Adrenal gland (tissue), 5 donors: ENCODE results near the gene ATP6V1F.

ENCODE experiments used
- POLR2A ChIP-seq, 2 donors: fragments of 450-650 bp; IDR thresholded peaks; one replicate each; pipeline ENCODE4 v1.6.1; 2017; ENCODE audit warnings: antibody characterized with exemption in 2 of 2, mild to moderate bottlenecking in 2 of 2, moderate library complexity in 1 of 2
- TF ChIP-seq, protein P1 (sequence below), 6 experiments: fragments of 450-650 bp in 4 of 6; fragments of 200-600 bp in 2 of 6; sonication (generic) in 1 of 6; IDR thresholded peaks; 1 replicate in 5 of 6; 2 replicates in 1 of 6; pipeline versions ENCODE4 v1.5.1 to v1.8.0; 2016 to 2021; ENCODE audit warnings: antibody characterized with exemption in 6 of 6, mild to moderate bottlenecking in 2 of 6, moderate library complexity in 1 of 6
- donor health status: DM: no; HTN: no; CAD: no.

DNA sequence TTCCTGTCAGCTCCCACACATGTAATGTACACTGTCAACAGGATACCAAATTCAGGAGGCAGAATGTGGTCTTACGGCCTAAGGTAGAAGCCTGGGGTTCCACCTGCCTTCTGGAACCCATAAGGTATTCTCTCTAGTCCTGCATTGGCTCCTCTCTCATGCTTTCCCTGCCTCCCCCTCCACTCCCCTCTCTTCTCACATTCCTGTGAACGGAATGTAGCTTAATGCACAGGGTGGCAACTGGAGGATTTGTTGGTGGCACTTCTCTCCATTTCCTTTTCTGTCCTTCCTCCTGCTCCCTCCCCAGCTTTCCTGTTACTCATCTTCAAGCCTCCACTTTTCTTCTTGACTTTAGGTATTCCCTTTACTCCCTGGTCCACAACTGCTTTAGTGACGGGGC is 44.0 kb upstream of the ATP6V1F start:
- no peak for TF ChIP-seq POLR2A (IDR thresholded peaks at IDR 0.05)
- TF ChIP-seq, protein P1, sequence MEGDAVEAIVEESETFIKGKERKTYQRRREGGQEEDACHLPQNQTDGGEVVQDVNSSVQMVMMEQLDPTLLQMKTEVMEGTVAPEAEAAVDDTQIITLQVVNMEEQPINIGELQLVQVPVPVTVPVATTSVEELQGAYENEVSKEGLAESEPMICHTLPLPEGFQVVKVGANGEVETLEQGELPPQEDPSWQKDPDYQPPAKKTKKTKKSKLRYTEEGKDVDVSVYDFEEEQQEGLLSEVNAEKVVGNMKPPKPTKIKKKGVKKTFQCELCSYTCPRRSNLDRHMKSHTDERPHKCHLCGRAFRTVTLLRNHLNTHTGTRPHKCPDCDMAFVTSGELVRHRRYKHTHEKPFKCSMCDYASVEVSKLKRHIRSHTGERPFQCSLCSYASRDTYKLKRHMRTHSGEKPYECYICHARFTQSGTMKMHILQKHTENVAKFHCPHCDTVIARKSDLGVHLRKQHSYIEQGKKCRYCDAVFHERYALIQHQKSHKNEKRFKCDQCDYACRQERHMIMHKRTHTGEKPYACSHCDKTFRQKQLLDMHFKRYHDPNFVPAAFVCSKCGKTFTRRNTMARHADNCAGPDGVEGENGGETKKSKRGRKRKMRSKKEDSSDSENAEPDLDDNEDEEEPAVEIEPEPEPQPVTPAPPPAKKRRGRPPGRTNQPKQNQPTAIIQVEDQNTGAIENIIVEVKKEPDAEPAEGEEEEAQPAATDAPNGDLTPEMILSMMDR (IDR thresholded peaks at IDR 0.05) = no peak
